IMR-90 (cell line): ENCODE results near the gene INHBE. TPM values are rescaled to one million over a fixed set of nuclear protein-coding genes. Genes with fewer than 3 reads are reported as not detected.

Experiments
- ATAC-seq: fragments of 200-7000 bp; cut with Tn5 transposase; 2 replicates; pipeline ENCODE4 v1.9.1; 2020; ENCODE audit warnings: low read depth, mild to moderate bottlenecking, moderate library complexity
- BruUV-seq: library from RNA; stranded (reverse); fragments of 400-500 nt; replicated peaks from 2 replicates; lab custom pipeline; 2021; lab: Mats Ljungman, UMichigan
- CTCF ChIA-PET: fragments of 300-600 bp; formaldehyde crosslinking; extraction: SDS; loops from one replicate; lab custom pipeline; 2021; ENCODE audit warnings: antibody characterized with exemption; lab: Yijun Ruan, JAX
- POLR2A ChIA-PET: fragments of 300-600 bp; sonication (Branson Sonifier 250); formaldehyde crosslinking; loops from one replicate; lab custom pipeline; 2022; ENCODE audit warnings: antibody characterized with exemption; ENCODE audit not compliant: unreplicated experiment; lab: Charles Lee
- DNase-seq: peaks from one replicate; pipeline ENCODE4 v3.0.0; 2013
- H2AFZ ChIP-seq: replicated peaks from 2 replicates; pipeline ENCODE3; 2013; ENCODE audit warnings: low read length, mild to moderate bottlenecking; ENCODE audit not compliant: poor library complexity
- H2AK5ac ChIP-seq: 2 replicates; pipeline ENCODE4 v1.6.1; 2013; ENCODE audit warnings: low read depth, low read length, inconsistent platforms
- H2AK9ac ChIP-seq: replicated peaks from 2 replicates; pipeline ENCODE3; 2013; ENCODE audit warnings: mild to moderate bottlenecking, low read depth, low read length, moderate library complexity; ENCODE audit not compliant: poor library complexity
- H2BK120ac ChIP-seq: 2 replicates; pipeline ENCODE4 v1.6.1; 2013; ENCODE audit warnings: low read depth, low read length, inconsistent platforms
- H2BK15ac ChIP-seq: 3 replicates; pipeline ENCODE4 v1.6.1; 2013; ENCODE audit warnings: low read depth, low read length, inconsistent platforms
- H2BK20ac ChIP-seq: 2 replicates; pipeline ENCODE4 v1.6.1; 2013; ENCODE audit warnings: low read depth, mild to moderate bottlenecking, inconsistent platforms, low read length, moderate library complexity
- H2BK5ac ChIP-seq: 2 replicates; pipeline ENCODE4 v1.6.1; 2013; ENCODE audit warnings: mild to moderate bottlenecking, low read depth, low read length, inconsistent platforms; ENCODE audit not compliant: poor library complexity, severe bottlenecking
- H3K14ac ChIP-seq: replicated peaks from 2 replicates; pipeline ENCODE4 v1.6.1; 2013; ENCODE audit warnings: low read depth, low read length, inconsistent platforms
- H3K18ac ChIP-seq: 2 replicates; pipeline ENCODE4 v1.6.1; 2013; ENCODE audit warnings: low read depth, low read length, control low read depth
- H3K23ac ChIP-seq: 2 replicates; pipeline ENCODE4 v1.6.1; 2013; ENCODE audit warnings: low read depth, low read length, inconsistent platforms
- H3K27ac ChIP-seq: 2 replicates; pipeline ENCODE4 v1.5.1; 2013; ENCODE audit warnings: mild to moderate bottlenecking, control low read depth, low read length; ENCODE audit not compliant: insufficient read depth
- H3K27me3 ChIP-seq: 2 replicates; pipeline ENCODE4 v1.6.1; 2013; ENCODE audit warnings: low read length; ENCODE audit not compliant: control insufficient read depth, insufficient read depth
- H3K36me3 ChIP-seq: 2 replicates; pipeline ENCODE4 v1.6.1; 2013; ENCODE audit warnings: low read length, mixed read lengths; ENCODE audit not compliant: control insufficient read depth, insufficient read depth
- H3K4ac ChIP-seq: 2 replicates; pipeline ENCODE4 v1.6.1; 2013; ENCODE audit warnings: low read depth, low read length, inconsistent platforms
- H3K4me1 ChIP-seq: 2 replicates; pipeline ENCODE4 v1.6.1; 2013; ENCODE audit warnings: low read length, mixed read lengths; ENCODE audit not compliant: control insufficient read depth, insufficient read depth
- H3K4me2 ChIP-seq: 2 replicates; pipeline ENCODE4 v1.6.1; 2013; ENCODE audit warnings: low read depth, mild to moderate bottlenecking, control low read depth, low read length, moderate library complexity
- H3K4me3 ChIP-seq: 2 replicates; pipeline ENCODE4 v1.5.1; 2013; ENCODE audit warnings: low read depth, mild to moderate bottlenecking, control low read depth, low read length, moderate library complexity; ENCODE audit not compliant: insufficient read depth
- H3K56ac ChIP-seq: 2 replicates; pipeline ENCODE4 v1.6.1; 2013; ENCODE audit warnings: low read length, inconsistent platforms; ENCODE audit not compliant: insufficient read depth; ENCODE audit errors: extremely low read depth
- H3K79me1 ChIP-seq, 2 experiments: 2 replicates each; pipeline ENCODE4 v1.6.1; 2013; ENCODE audit warnings: low read length in 2 of 2, inconsistent platforms in 1 of 2, low read depth in 1 of 2
- H3K9ac ChIP-seq: 2 replicates; pipeline ENCODE4 v1.6.1; 2013; ENCODE audit warnings: low read depth, low read length, control low read depth
- H3K9me1 ChIP-seq: 2 replicates; pipeline ENCODE4 v1.6.1; 2013; ENCODE audit warnings: low read length, inconsistent platforms; ENCODE audit not compliant: insufficient read depth
- H3K9me3 ChIP-seq: 2 replicates; pipeline ENCODE4 v1.6.1; 2013; ENCODE audit warnings: low read length; ENCODE audit not compliant: control insufficient read depth, insufficient read depth
- H4K20me1 ChIP-seq: 2 replicates; pipeline ENCODE4 v1.6.1; 2013; ENCODE audit warnings: low read length, inconsistent platforms; ENCODE audit not compliant: insufficient read depth
- H4K5ac ChIP-seq: 2 replicates; pipeline ENCODE4 v1.6.1; 2013; ENCODE audit warnings: mild to moderate bottlenecking, low read depth, low read length, control low read depth
- H4K8ac ChIP-seq, 2 experiments: 2 replicates each; pipeline ENCODE4 v1.6.1; 2013; ENCODE audit warnings: low read depth in 2 of 2, low read length in 2 of 2, control low read depth in 1 of 2, inconsistent platforms in 1 of 2
- H4K91ac ChIP-seq: 2 replicates; pipeline ENCODE4 v1.6.1; 2013; ENCODE audit warnings: low read depth, low read length, inconsistent platforms; ENCODE audit not compliant: insufficient read depth
- CEBPB ChIP-seq: IDR thresholded peaks from 2 replicates; pipeline ENCODE4 v1.6.1; 2012; ENCODE audit warnings: low read depth, low read length, improper control_type of control experiment
- CHD1 ChIP-seq: IDR thresholded peaks from 2 replicates; pipeline ENCODE4 v1.6.1; 2012; ENCODE audit warnings: low read depth, low read length, improper control_type of control experiment
- ELK1 ChIP-seq: fragments of 150-350 bp; IDR thresholded peaks from 2 replicates; pipeline ENCODE4 v1.6.1; 2016; ENCODE audit warnings: low read depth, mild to moderate bottlenecking, low read length, moderate library complexity, borderline replicate concordance
- FOS ChIP-seq: fragments of 150-350 bp; IDR thresholded peaks from 2 replicates; pipeline ENCODE4 v1.6.1; 2016; ENCODE audit warnings: low read depth, low read length
- MAZ ChIP-seq: IDR thresholded peaks from 2 replicates; pipeline ENCODE4 v1.6.1; 2012; ENCODE audit warnings: low read depth, mild to moderate bottlenecking, low read length, improper control_type of control experiment, moderate library complexity, borderline replicate concordance
- MXI1 ChIP-seq: IDR thresholded peaks from 2 replicates; pipeline ENCODE4 v1.6.1; 2012; ENCODE audit warnings: low read depth, mild to moderate bottlenecking, low read length, moderate library complexity, borderline replicate concordance
- POLR2A ChIP-seq: IDR thresholded peaks from 2 replicates; pipeline ENCODE4 v1.6.1; 2012; ENCODE audit warnings: mild to moderate bottlenecking, low read depth, low read length
- RAD21 ChIP-seq: IDR thresholded peaks from 2 replicates; pipeline ENCODE4 v1.6.1; 2012; ENCODE audit warnings: low read length, improper control_type of control experiment
- RCOR1 ChIP-seq: IDR thresholded peaks from 2 replicates; pipeline ENCODE4 v1.6.1; 2012; ENCODE audit warnings: mild to moderate bottlenecking, low read length, improper control_type of control experiment; ENCODE audit not compliant: insufficient replicate concordance
- RFX5 ChIP-seq: IDR thresholded peaks from 2 replicates; pipeline ENCODE4 v1.8.0; 2012; ENCODE audit warnings: low read depth, mild to moderate bottlenecking, low read length, moderate library complexity
- WGBS, 2 experiments: methylation state at CpG; one replicate each; pipeline versions ENCODE4 v1.1.5 to v1.1.7; 2013; ENCODE audit warnings: missing lambda C conversion rate in 2 of 2; ENCODE audit not compliant: insufficient read length in 1 of 2; ENCODE audit errors: extremely low coverage in 2 of 2; 5-methylcytosine and 5-hydroxymethylcytosine counted together
- dilution Hi-C: fragments of 300-500 bp; cut with HindIII; formaldehyde crosslinking; loops from one replicate; pipeline ENCODE4 v1.14.3; 2018; ENCODE audit warnings: low sequenced_read_pairs; ENCODE audit not compliant: unreplicated experiment
- in situ Hi-C: fragments of 300-500 bp; cut with MboI; formaldehyde crosslinking; loops from 3 replicates; pipeline ENCODE4 v1.14.3; 2019; ENCODE audit warnings: low sequenced_read_pairs, inconsistent platforms, mixed read lengths
- intact Hi-C: fragments of 100-400 bp; cut with micrococcal nuclease; formaldehyde crosslinking; loops from 2 replicates; pipeline ENCODE4 v1.10.0; 2022
- polyA plus RNA-seq, 3 experiments: library from polyadenylated mRNA; depleted of rRNA; stranded (reverse); fragments of >200 nt; gene quantifications; 2 replicates each; pipeline ENCODE4 v1.2.3, GENCODE V29; 2012; ENCODE audit warnings: low replicate concordance in 1 of 3
- total RNA-seq: library from RNA; depleted of rRNA; stranded (reverse); fragments of >200 nt; gene quantifications from 2 replicates; pipeline ENCODE4 v1.2.3, GENCODE V29; 2012
- TF ChIP-seq, protein P1 (sequence below): conservative IDR thresholded peaks from 2 replicates; pipeline ENCODE4 v1.5.1; 2012; ENCODE audit warnings: mild to moderate bottlenecking, low read depth, low read length, improper control_type of control experiment
- TF ChIP-seq, protein P2 (sequence below): fragments of 150-350 bp; IDR thresholded peaks from 2 replicates; pipeline ENCODE4 v1.6.1; 2017; ENCODE audit warnings: mild to moderate bottlenecking, antibody characterized with exemption, low read length, low read depth

Gene INHBE
- total and polyA plus RNA-seq, 2 of the 4 experiments (the other 2 are of a cell fraction): 0.90 to 1.7 TPM

GRCh38 chr12:57415088-57415487 lies 40.0 kb upstream of the INHBE start:
- no CpG with 5 or more reads among the region's 2 CpGs for WGBS, 2 experiments
- intact Hi-C loops: no loop called here
- DNase-seq: no peak

More at GRCh38 chr12:57415088-57415487, 40.0 kb upstream of the INHBE start:
- Histone ChIP-seq H4K91ac (no peak overlapping the region), H3K18ac (no peak overlapping the region), H3K4me2 (no peak overlapping the region), H3K9me3 (no peaks in the 10 kb centered on the region), H2BK15ac (no peak overlapping the region), H3K36me3 (peaks cover 1% of the 10 kb centered on the region; the same call in 1 of the 2 replicates), H2AK5ac (no peak overlapping the region), H2BK120ac (no peak overlapping the region), H3K27ac (no peak overlapping the region), H3K4me3 (no peak overlapping the region), H4K8ac (no peak overlapping the region), H2BK20ac (no peak overlapping the region), H3K23ac (no peak overlapping the region), H2BK5ac (no peak overlapping the region), H3K9ac (no peak overlapping the region), H3K27me3 (no peaks in the 10 kb centered on the region), H3K79me1 (peaks cover 30 to 69% of the 10 kb centered on the region in 2 experiments), H3K56ac (no peak overlapping the region), H3K4me1 (0 out of 2 replicates have a peak, but pooled peaks cover 3% of the 10 kb centered on the region), H3K4ac (no peak overlapping the region), H4K5ac (no peak overlapping the region), H2AFZ (no peak overlapping the region), H4K20me1 (peaks cover 13% of the 10 kb centered on the region; the same call in 1 of the 2 replicates), H2AK9ac (no peak overlapping the region), H3K9me1 (0 out of 2 replicates have a peak, but pooled peaks cover 4% of the 10 kb centered on the region), H3K14ac (no peak overlapping the region)
- POLR2A ChIA-PET: no interaction called here
- BruUV-seq: no TSS peak
- no peak for ATAC-seq
- no peak for TF ChIP-seq ELK1
- no peak for TF ChIP-seq MXI1
- no peak for TF ChIP-seq RFX5
- TF ChIP-seq MAZ: no peak
- no peak for TF ChIP-seq FOS
- no peak for TF ChIP-seq RCOR1
- TF ChIP-seq POLR2A: no peak
- TF ChIP-seq CEBPB: no peak
- TF ChIP-seq, protein P1, sequence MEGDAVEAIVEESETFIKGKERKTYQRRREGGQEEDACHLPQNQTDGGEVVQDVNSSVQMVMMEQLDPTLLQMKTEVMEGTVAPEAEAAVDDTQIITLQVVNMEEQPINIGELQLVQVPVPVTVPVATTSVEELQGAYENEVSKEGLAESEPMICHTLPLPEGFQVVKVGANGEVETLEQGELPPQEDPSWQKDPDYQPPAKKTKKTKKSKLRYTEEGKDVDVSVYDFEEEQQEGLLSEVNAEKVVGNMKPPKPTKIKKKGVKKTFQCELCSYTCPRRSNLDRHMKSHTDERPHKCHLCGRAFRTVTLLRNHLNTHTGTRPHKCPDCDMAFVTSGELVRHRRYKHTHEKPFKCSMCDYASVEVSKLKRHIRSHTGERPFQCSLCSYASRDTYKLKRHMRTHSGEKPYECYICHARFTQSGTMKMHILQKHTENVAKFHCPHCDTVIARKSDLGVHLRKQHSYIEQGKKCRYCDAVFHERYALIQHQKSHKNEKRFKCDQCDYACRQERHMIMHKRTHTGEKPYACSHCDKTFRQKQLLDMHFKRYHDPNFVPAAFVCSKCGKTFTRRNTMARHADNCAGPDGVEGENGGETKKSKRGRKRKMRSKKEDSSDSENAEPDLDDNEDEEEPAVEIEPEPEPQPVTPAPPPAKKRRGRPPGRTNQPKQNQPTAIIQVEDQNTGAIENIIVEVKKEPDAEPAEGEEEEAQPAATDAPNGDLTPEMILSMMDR: no peak
- no peak for TF ChIP-seq CHD1
- no peak for TF ChIP-seq RAD21
- TF ChIP-seq, protein P2, sequence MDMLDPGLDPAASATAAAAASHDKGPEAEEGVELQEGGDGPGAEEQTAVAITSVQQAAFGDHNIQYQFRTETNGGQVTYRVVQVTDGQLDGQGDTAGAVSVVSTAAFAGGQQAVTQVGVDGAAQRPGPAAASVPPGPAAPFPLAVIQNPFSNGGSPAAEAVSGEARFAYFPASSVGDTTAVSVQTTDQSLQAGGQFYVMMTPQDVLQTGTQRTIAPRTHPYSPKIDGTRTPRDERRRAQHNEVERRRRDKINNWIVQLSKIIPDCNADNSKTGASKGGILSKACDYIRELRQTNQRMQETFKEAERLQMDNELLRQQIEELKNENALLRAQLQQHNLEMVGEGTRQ: no peak
- dilution Hi-C loops (no loop called here), in situ Hi-C loops (no loop called here)
- CTCF ChIA-PET: interaction anchor here (0.6 kb wide), 1 partner anchor 20 kb away, joined by 6 read pairs; no protein-coding TSS in a partner anchor
